ENCODE results near the gene TMSB4X. TPM values are rescaled to one million over a fixed set of nuclear protein-coding genes. Genes with fewer than 3 reads are reported as not detected.

Gene TMSB4X
- total RNA-seq, 1 donor from 2014 or later = 2,664 TPM

- Mint-ChIP-seq H3K27ac (ENCODE audit: unreplicated experiment) (no peak overlapping the region), H3K4me1 (peaks cover 33% of the 10 kb centered on the region), H3K9me3 (peaks cover under 1% of the 10 kb centered on the region), H3K4me3 (no peak overlapping the region), H3K36me3 (ENCODE audit: low read depth) (peaks cover 4% of the 10 kb centered on the region), H3K27me3 (ENCODE audit: low read depth) (no peaks in the 10 kb centered on the region)
- no peak for TF ChIP-seq CTCF (conservative IDR thresholded peaks at IDR 0.05)
- DNase-seq (ENCODE audit: low read depth, low spot score) = no peak
Observed at GRCh38 chrX:13022926-13023325, 48.0 kb downstream of the TMSB4X start.

- H3K36me3 Mint-ChIP-seq (ENCODE audit: low read depth) = peaks cover 4% of the 10 kb centered on the region
- H3K4me3 Mint-ChIP-seq = no peak overlapping the region
- DNase-seq (ENCODE audit: low read depth, low spot score) = no peak
- H3K27me3 Mint-ChIP-seq (ENCODE audit: low read depth) = no peaks in the 10 kb centered on the region
- H3K4me1 Mint-ChIP-seq = peaks cover 39% of the 10 kb centered on the region
- H3K27ac Mint-ChIP-seq (ENCODE audit: unreplicated experiment) = peak overlapping the region; percentile 50
- TF ChIP-seq CTCF (conservative IDR thresholded peaks at IDR 0.05) = no peak
- H3K9me3 Mint-ChIP-seq = peaks cover 3% of the 10 kb centered on the region
Observed at GRCh38 chrX:13023567-13023966, 48.7 kb downstream of the TMSB4X start.

- Mint-ChIP-seq H3K9me3 (peaks cover 3% of the 10 kb centered on the region), H3K4me1 (peaks cover 43% of the 10 kb centered on the region), H3K4me3 (no peak overlapping the region), H3K27me3 (ENCODE audit: low read depth) (no peaks in the 10 kb centered on the region), H3K36me3 (ENCODE audit: low read depth) (peaks cover 4% of the 10 kb centered on the region), H3K27ac (ENCODE audit: unreplicated experiment) (peak overlapping the region; percentile 36)
- DNase-seq (ENCODE audit: low read depth, low spot score) = no peak
- TF ChIP-seq CTCF (conservative IDR thresholded peaks at IDR 0.05) = no peak
Observed at GRCh38 chrX:13023979-13024378, 49.1 kb downstream of the TMSB4X start.

- Mint-ChIP-seq H3K4me3 (no peak overlapping the region), H3K9me3 (peaks cover 3% of the 10 kb centered on the region), H3K27me3 (ENCODE audit: low read depth) (no peaks in the 10 kb centered on the region), H3K27ac (ENCODE audit: unreplicated experiment) (no peak overlapping the region), H3K36me3 (ENCODE audit: low read depth) (peaks cover 4% of the 10 kb centered on the region), H3K4me1 (peaks cover 53% of the 10 kb centered on the region)
- no peak for TF ChIP-seq CTCF (conservative IDR thresholded peaks at IDR 0.05)
- no peak for DNase-seq (ENCODE audit: low read depth, low spot score)
Observed at GRCh38 chrX:13024986-13025385, 50.1 kb downstream of the TMSB4X start.

Other genes starting within 250 kb of the TMSB4X start
- gene PRPS2, start 183.7 kb upstream of the TMSB4X start, total RNA-seq = 24.8 and 27.2 TPM in 2 replicates
- gene TLR7, start 108.0 kb upstream of the TMSB4X start, total RNA-seq = not detected in 2 replicates
- gene TLR8, start 68.5 kb upstream of the TMSB4X start, total RNA-seq = not detected in 2 replicates
- gene FAM9C, start 69.5 kb downstream of the TMSB4X start, total RNA-seq = 0.07 and 0.25 TPM in 2 replicates

Data from neural crest cell (in vitro differentiated cells).